Activated T-cell treated with anti-CD3 and anti-CD28 coated beads, Interleukin-2, amount 50 U/mL, for 24 hours (primary cell): ENCODE data around the gene CYLD.

Experiments used
- DNase-seq: peaks from one replicate; pipeline ENCODE4 v3.0.0-alpha.2; 2020
- H3K27ac Mint-ChIP-seq: 2 replicates; pipeline ENCODE4 v1.8.0; 2020; ENCODE audit warnings: mild to moderate bottlenecking, mixed read lengths
- H3K27me3 Mint-ChIP-seq: 2 replicates; pipeline ENCODE4 v1.8.0; 2020; ENCODE audit warnings: mixed read lengths
- H3K36me3 Mint-ChIP-seq: 2 replicates; pipeline ENCODE4 v1.8.0; 2020; ENCODE audit warnings: low read depth, mixed read lengths
- H3K4me1 Mint-ChIP-seq: 2 replicates; pipeline ENCODE4 v1.8.0; 2020; ENCODE audit warnings: low read depth, mixed read lengths
- H3K4me3 Mint-ChIP-seq: 2 replicates; pipeline ENCODE4 v1.8.0; 2020; ENCODE audit warnings: mild to moderate bottlenecking, moderate library complexity, mixed read lengths
- H3K9me3 Mint-ChIP-seq: 2 replicates; pipeline ENCODE4 v1.8.0; 2020; ENCODE audit warnings: mixed read lengths

CYLD gene

DNA sequence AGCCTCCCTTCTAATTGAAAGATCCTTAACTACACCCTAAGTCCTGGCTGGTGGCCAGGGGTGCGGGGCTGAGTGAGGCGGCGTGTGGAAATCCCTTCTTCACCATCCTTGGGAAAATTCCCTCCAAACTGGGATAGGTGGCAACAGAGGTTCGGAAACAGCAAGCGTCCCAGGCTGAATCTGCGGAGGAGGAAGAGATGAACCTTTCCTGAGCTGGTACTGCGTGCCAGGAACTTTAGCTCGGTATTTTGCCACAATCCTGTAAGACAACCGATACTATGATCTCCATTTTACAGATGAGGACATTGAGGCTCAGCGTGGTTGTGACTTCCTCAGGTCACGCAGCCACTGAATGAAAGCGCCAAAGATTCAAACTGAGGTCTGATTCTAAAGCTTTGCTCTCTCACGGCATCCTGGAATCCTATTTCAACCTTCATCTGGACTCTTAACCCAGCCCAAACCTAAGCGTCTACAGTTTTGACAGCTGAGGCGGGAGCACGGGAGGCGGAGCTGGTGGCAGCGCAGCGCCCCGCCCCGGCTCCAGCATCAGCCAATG, 583 bp upstream of the CYLD start:
- no peaks in the 10 kb centered on the region for H3K9me3 Mint-ChIP-seq
- H3K27me3 Mint-ChIP-seq, result no peaks in the 10 kb centered on the region
- peaks cover 60% of the 10 kb centered on the region for H3K4me1 Mint-ChIP-seq
- H3K4me3 Mint-ChIP-seq, result peak overlapping the region; percentile 79
- peaks cover 33% of the 10 kb centered on the region for H3K36me3 Mint-ChIP-seq
- no peak for DNase-seq
- peak overlapping the region; percentile 94 for H3K27ac Mint-ChIP-seq

DNA sequence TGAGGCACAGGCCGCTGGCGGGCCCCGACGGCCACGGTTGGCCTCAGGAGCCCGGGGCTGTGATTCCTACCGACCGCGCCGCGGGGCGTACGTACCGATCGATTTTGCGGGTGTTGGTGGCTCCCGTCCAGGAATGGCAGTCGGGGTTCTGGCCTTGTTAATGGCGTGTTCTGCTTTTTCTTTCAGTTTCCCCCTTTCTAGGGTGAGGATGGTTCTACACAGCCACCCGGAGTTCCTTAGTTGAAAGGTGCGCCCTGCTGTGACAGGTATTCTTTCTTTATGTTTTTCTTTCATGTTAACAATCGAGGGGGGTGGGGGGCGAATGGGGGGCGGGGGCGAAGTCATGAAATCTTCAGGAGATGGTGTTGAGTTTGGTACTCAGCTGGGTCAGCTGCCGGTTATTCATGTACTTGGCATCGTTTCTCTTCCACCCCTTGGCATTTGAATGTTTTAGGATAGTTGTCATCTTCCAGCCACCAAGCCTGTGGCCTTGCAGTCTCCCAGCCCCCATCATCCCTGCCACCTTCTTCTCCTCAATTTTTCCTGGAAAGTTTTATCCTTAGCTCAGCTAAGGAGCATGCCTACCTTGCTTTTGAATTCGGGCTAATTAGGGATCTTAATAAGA, 802 bp downstream of the CYLD start:
- H3K9me3 Mint-ChIP-seq, result no peaks in the 10 kb centered on the region
- H3K36me3 Mint-ChIP-seq, result peaks cover 40% of the 10 kb centered on the region
- H3K4me3 Mint-ChIP-seq, result peak overlapping the region; percentile 91
- peak overlapping the region; percentile 97 for H3K27ac Mint-ChIP-seq
- H3K4me1 Mint-ChIP-seq, result peaks cover 59% of the 10 kb centered on the region
- no peaks in the 10 kb centered on the region for H3K27me3 Mint-ChIP-seq
- no peak for DNase-seq

- H3K27me3 Mint-ChIP-seq, result no peaks in the 10 kb centered on the region
- H3K9me3 Mint-ChIP-seq, result no peaks in the 10 kb centered on the region
- DNase-seq, result no peak
- peaks cover 65% of the 10 kb centered on the region for H3K4me1 Mint-ChIP-seq
- peaks cover 45% of the 10 kb centered on the region for H3K36me3 Mint-ChIP-seq
- H3K4me3 Mint-ChIP-seq, result peak overlapping the region; percentile 91
- peak overlapping the region; percentile 97 for H3K27ac Mint-ChIP-seq
Observed at GRCh38 chr16:50743581-50744225, 1.8 kb downstream of the CYLD start.

- H3K27me3 Mint-ChIP-seq, result no peaks in the 10 kb centered on the region
- peak overlapping the region; percentile 91 for H3K4me3 Mint-ChIP-seq
- H3K27ac Mint-ChIP-seq, result peak overlapping the region; percentile 97
- H3K9me3 Mint-ChIP-seq, result no peaks in the 10 kb centered on the region
- no peak for DNase-seq
- H3K36me3 Mint-ChIP-seq, result peaks cover 50% of the 10 kb centered on the region
- peaks cover 74% of the 10 kb centered on the region for H3K4me1 Mint-ChIP-seq
Observed at GRCh38 chr16:50744881-50745280, 3.0 kb downstream of the CYLD start.

GRCh38 chr16:50745940-50746339, 4.1 kb downstream of the CYLD start:
- Mint-ChIP-seq H3K4me1 (peaks cover 76% of the 10 kb centered on the region), H3K9me3 (no peaks in the 10 kb centered on the region), H3K27me3 (no peaks in the 10 kb centered on the region), H3K27ac (peak overlapping the region; percentile 97), H3K4me3 (peak overlapping the region; percentile 91), H3K36me3 (peaks cover 60% of the 10 kb centered on the region)
- DNase-seq, result no peak

DNA sequence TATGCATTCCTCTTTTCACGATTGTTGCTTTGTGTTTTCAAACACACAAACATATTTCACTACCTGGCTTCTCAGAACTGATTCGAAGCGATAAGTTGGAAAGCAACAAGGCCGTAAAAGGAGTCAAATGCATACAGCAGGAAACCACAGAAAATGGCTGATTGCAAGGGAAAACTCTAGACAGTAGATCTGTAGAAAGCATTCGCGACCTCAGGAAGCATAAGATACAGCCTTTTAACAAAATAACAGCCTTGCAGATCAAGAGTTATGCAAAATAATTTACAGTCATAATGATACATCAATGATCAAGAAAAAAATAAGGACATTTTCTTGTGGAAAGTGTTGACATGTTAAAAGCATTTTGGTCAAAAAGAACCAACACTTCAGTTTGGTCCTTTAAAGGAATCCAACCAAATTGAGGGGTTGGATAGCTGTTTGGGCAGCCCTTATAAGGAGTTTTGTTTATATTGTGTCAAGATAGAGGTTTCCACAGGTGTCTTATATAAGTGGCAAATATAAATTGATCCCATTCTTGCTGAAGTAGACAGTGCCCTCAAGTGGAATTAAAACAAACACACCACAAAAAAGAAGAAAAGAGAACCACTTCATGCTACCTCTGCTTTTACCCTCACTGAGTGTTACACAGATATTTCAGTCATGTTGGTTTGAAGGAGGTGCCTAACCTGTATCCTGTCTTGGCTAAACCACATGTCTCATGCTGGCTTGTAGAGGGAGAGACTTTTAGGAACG, 5.5 kb downstream of the CYLD start:
- no peaks in the 10 kb centered on the region for H3K9me3 Mint-ChIP-seq
- peaks cover 80% of the 10 kb centered on the region for H3K4me1 Mint-ChIP-seq
- no peaks in the 10 kb centered on the region for H3K27me3 Mint-ChIP-seq
- peak overlapping the region; percentile 97 for H3K27ac Mint-ChIP-seq
- peaks cover 71% of the 10 kb centered on the region for H3K36me3 Mint-ChIP-seq
- peak overlapping the region; percentile 78 for H3K4me3 Mint-ChIP-seq
- DNase-seq, result no peak

DNA sequence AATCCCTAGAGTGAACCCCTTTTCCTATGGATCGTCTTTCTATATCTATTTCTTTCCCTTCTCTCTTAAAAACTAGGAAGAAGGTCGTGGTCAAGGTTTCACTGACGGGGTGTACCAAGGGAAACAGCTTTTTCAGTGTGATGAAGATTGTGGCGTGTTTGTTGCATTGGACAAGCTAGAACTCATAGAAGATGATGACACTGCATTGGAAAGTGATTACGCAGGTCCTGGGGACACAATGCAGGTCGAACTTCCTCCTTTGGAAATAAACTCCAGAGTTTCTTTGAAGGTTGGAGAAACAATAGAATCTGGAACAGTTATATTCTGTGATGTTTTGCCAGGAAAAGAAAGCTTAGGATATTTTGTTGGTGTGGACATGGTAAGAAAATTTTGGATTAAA, 9.6 kb downstream of the CYLD start:
- H3K27me3 Mint-ChIP-seq, result no peaks in the 10 kb centered on the region
- peaks cover 77% of the 10 kb centered on the region for H3K36me3 Mint-ChIP-seq
- DNase-seq, result no peak
- peak overlapping the region; percentile 57 for H3K27ac Mint-ChIP-seq
- peaks cover 76% of the 10 kb centered on the region for H3K4me1 Mint-ChIP-seq
- no peak overlapping the region for H3K4me3 Mint-ChIP-seq
- no peaks in the 10 kb centered on the region for H3K9me3 Mint-ChIP-seq

GRCh38 chr16:50752471-50753235, 10.8 kb downstream of the CYLD start:
- no peaks in the 10 kb centered on the region for H3K9me3 Mint-ChIP-seq
- DNase-seq, result no peak
- H3K36me3 Mint-ChIP-seq, result peaks cover 83% of the 10 kb centered on the region
- no peaks in the 10 kb centered on the region for H3K27me3 Mint-ChIP-seq
- no peak overlapping the region for H3K4me3 Mint-ChIP-seq
- peak overlapping the region; percentile 77 for H3K27ac Mint-ChIP-seq
- H3K4me1 Mint-ChIP-seq, result peaks cover 74% of the 10 kb centered on the region

DNA sequence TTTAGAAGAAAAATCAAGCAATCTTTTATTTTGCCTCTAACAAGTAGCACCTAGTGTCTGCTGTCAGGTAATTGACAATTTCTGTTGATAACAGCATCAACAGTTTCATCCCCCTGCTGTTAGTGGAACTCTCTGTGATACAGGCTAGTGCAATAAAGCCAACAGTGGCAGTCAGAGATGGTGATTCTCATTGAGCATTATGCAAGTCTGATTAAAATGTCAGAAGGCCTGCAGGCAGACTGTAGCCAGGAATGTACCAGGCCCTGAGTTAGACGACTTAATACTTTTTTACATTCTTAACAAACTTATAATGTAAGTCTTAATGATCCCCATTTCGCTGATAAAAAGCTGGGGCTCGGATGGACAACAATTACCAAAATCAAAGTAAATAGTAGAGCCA, 14.6 kb downstream of the CYLD start:
- peaks cover 76% of the 10 kb centered on the region for H3K4me1 Mint-ChIP-seq
- H3K27me3 Mint-ChIP-seq, result no peaks in the 10 kb centered on the region
- DNase-seq, result no peak
- H3K36me3 Mint-ChIP-seq, result peaks cover 88% of the 10 kb centered on the region
- H3K9me3 Mint-ChIP-seq, result no peaks in the 10 kb centered on the region
- peak overlapping the region; percentile 52 for H3K27ac Mint-ChIP-seq
- no peak overlapping the region for H3K4me3 Mint-ChIP-seq

DNA sequence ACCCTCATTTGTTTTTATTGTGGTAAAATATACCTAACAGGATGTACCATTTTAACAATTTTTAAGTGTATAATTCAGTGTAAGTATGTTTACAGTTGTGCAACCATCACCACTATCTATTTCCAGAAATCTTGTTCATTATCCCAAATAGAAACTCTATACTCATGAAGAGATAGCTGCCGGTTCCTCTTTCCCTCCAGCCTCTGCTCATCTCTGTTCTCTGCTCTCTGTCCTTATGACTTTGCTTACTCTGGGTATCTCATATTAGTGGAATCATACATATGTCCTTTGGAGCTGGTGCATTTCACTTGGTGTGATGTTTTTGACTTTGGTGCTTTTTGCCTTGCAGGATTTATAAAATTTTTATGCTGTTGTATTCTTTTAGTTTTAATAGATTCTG, 19.4 kb downstream of the CYLD start:
- H3K9me3 Mint-ChIP-seq, result peaks cover 3% of the 10 kb centered on the region
- peak overlapping the region; percentile 58 for H3K27ac Mint-ChIP-seq
- peaks cover 86% of the 10 kb centered on the region for H3K4me1 Mint-ChIP-seq
- no peaks in the 10 kb centered on the region for H3K27me3 Mint-ChIP-seq
- H3K4me3 Mint-ChIP-seq, result no peak overlapping the region
- DNase-seq, result no peak
- H3K36me3 Mint-ChIP-seq, result peaks cover 90% of the 10 kb centered on the region

DNA sequence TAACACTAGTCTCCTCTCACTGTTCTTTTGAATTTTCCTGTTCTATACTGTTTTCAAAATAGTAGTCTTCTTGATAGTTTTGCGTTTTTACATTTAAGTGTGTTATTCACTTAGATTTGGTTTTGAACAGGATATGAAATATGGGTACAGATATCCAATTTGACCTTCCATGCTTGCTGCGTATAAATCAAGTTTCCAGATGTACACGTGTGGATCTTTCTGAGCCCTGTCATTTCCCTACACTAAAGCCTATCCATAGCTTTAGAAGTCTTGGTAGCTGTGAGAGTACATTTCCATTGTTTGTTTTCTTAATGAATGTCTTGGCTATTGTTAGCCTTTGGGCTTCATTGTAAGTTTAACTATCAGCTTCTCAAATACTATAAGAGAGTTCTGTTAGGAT, 20.4 kb downstream of the CYLD start:
- peaks cover 8% of the 10 kb centered on the region for H3K9me3 Mint-ChIP-seq
- peak overlapping the region; percentile 19 for H3K27ac Mint-ChIP-seq
- peaks cover 87% of the 10 kb centered on the region for H3K4me1 Mint-ChIP-seq
- peaks cover 89% of the 10 kb centered on the region for H3K36me3 Mint-ChIP-seq
- no peak for DNase-seq
- H3K4me3 Mint-ChIP-seq, result no peak overlapping the region
- no peaks in the 10 kb centered on the region for H3K27me3 Mint-ChIP-seq

DNA sequence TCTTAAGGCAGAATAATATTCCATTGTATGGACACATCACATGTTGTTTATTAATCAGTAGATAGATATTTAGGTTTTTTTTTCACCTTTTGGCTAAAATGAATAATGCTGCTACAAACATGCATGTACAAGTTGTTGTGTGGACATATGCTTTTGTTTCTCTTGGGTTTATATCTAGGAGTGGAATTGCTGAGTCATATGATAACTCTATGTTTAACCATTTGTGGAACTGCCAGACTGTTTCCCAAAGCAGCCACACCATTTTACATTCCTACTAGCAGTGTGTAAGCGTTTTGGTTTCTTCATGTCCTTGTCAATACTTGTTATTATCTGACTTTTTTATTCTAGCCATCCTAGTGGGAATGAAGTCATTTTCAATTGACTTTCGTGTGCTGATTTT, 21.3 kb downstream of the CYLD start:
- peak overlapping the region; percentile 95 for H3K27ac Mint-ChIP-seq
- H3K36me3 Mint-ChIP-seq, result peaks cover 90% of the 10 kb centered on the region
- peaks cover 91% of the 10 kb centered on the region for H3K4me1 Mint-ChIP-seq
- no peak for DNase-seq
- H3K4me3 Mint-ChIP-seq, result peak overlapping the region; percentile 4
- H3K9me3 Mint-ChIP-seq, result peaks cover 8% of the 10 kb centered on the region
- no peaks in the 10 kb centered on the region for H3K27me3 Mint-ChIP-seq

DNA sequence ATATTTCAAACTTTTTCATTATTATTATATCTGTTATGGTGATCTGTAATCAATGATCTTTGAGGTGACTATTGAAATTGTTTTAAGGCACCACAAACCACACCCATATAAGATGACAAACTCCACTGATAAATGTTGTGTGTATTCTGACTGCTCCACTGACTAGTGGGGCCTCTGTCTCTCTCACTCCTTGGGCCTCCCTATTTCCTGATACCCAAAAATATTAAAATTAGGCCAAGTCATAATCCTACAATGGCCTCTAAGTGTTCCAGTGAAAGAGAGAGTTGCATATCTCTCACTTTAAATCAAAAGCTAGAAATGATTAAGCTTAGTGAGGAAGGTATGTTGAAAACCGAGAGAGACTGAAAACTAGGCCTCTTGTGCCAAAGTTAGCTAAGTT, 23.4 kb downstream of the CYLD start:
- Mint-ChIP-seq H3K27ac (peak overlapping the region; percentile 95), H3K36me3 (peaks cover 94% of the 10 kb centered on the region), H3K4me1 (peaks cover 95% of the 10 kb centered on the region), H3K4me3 (peak overlapping the region; percentile 50), H3K27me3 (no peaks in the 10 kb centered on the region), H3K9me3 (peaks cover 8% of the 10 kb centered on the region)
- DNase-seq, result no peak

- Mint-ChIP-seq H3K9me3 (peaks cover 8% of the 10 kb centered on the region), H3K27ac (peak overlapping the region; percentile 95), H3K4me1 (peaks cover 93% of the 10 kb centered on the region), H3K4me3 (peak overlapping the region; percentile 50), H3K36me3 (peaks cover 93% of the 10 kb centered on the region), H3K27me3 (no peaks in the 10 kb centered on the region)
- no peak for DNase-seq
Observed at GRCh38 chr16:50765861-50766260, 24.0 kb downstream of the CYLD start.
